Ovary (tissue), 9 donors: ENCODE measurements around the gene ZNF365. TPM values are rescaled to one million over a fixed set of nuclear protein-coding genes. Genes with fewer than 3 reads are reported as not detected.

Experiments
- DNase-seq, 5 donors: peaks; one replicate each; pipeline ENCODE4 v3.0.0-alpha.2; 2019 to 2020
- H3K27ac ChIP-seq, 2 donors: fragments of 200-600 bp; one replicate each; pipeline versions ENCODE4 v1.5.1 to v1.8.0; 2019 to 2022
- H3K27me3 ChIP-seq: fragments of 200-600 bp; one replicate; pipeline ENCODE4 v1.8.0; 2022
- H3K36me3 ChIP-seq: fragments of 200-600 bp; sonication (generic); one replicate; pipeline ENCODE4 v1.5.1; 2019
- H3K4me1 ChIP-seq: one replicate; pipeline ENCODE4 v1.8.1; 2013; ENCODE audit warnings: mild to moderate bottlenecking, moderate library complexity; ENCODE audit not compliant: insufficient read depth
- H3K4me3 ChIP-seq: fragments of 200-600 bp; sonication (generic); one replicate; pipeline ENCODE4 v1.5.1; 2017
- H3K9me3 ChIP-seq, 2 donors: fragments of 200-600 bp in 1 of 2; sonication (generic) in 1 of 2; one replicate each; pipeline versions ENCODE4 v1.5.1 to v1.8.1; 2013 to 2019; ENCODE audit warnings: mild to moderate bottlenecking in 1 of 2, moderate library complexity in 1 of 2
- EP300 ChIP-seq: sonication (generic); formaldehyde crosslinking; IDR thresholded peaks from one replicate; pipeline ENCODE4 v1.6.1; 2017; ENCODE audit warnings: antibody characterized with exemption
- POLR2A ChIP-seq: fragments of 450-650 bp; IDR thresholded peaks from one replicate; pipeline ENCODE4 v1.6.1; 2017; ENCODE audit warnings: antibody characterized with exemption, mild to moderate bottlenecking, moderate library complexity
- WGBS, 3 donors: extraction: QIAGEN DNeasy Blood & Tissue Kit in 1 of 3; methylation state at CpG; one replicate each; pipeline versions ENCODE4 v1.1.5 to v1.1.7; 2013 to 2017; 5-methylcytosine and 5-hydroxymethylcytosine counted together
- intact Hi-C, 4 donors: fragments of 100-400 bp; cut with DNase I; formaldehyde crosslinking; loops; one replicate each; pipeline versions ENCODE4 v1.11.0 to v1.15.1; 2022 to 2023
- polyA plus RNA-seq, 2 donors: library from polyadenylated mRNA; stranded (reverse); fragments of 200-250 nt in 1 of 2; fragments of 350-450 nt in 1 of 2; fragmentation: Illumina TruSeq in 1 of 2; extraction: RNeasy Lipid Tissue Mini Kit (QIAGEN cat#74804) in 1 of 2; gene quantifications; one replicate each; pipeline ENCODE4 v1.2.3, GENCODE V29; 2013 to 2014
- total RNA-seq, 7 donors: library from RNA; depleted of rRNA in 2 of 7; stranded (reverse); fragments of >200 nt in 2 of 7; fragmentation: NEBNext Ultra II Directional in 3 of 7; extraction: Animal tissue kit (Norgen Biotek cat#: 25700) in 3 of 7; gene quantifications; one replicate each; pipeline versions ENCODE4 v1.1.0 to v1.2.4, GENCODE V29; 2016 to 2023
- TF ChIP-seq, protein P1 (sequence below), 3 donors: fragments of 450-650 bp in 2 of 3; fragments of 200-600 bp in 1 of 3; IDR thresholded peaks; one replicate each; pipeline versions ENCODE4 v1.5.1 to v1.8.0; 2016 to 2022; ENCODE audit warnings: antibody characterized with exemption in 3 of 3, mild to moderate bottlenecking in 1 of 3
- donor health status: DM: no; HTN: no; CAD: no; lungs with moderate emphysema.
- donor health status: DM: no; HTN: no; CAD: no.
- donor health status: Bipolar disorder and iron deficiency.
- donor health status: DM: yes; HTN: yes; CAD: no.
- donor health status: DM: no; HTN: no; CAD: no.
- donor health status: DM: yes; HTN: yes; CAD: no.

Gene ZNF365
- total and polyA plus RNA-seq, 9 donors, result 0.16 to 1.6 (median 0.45) TPM

DNA sequence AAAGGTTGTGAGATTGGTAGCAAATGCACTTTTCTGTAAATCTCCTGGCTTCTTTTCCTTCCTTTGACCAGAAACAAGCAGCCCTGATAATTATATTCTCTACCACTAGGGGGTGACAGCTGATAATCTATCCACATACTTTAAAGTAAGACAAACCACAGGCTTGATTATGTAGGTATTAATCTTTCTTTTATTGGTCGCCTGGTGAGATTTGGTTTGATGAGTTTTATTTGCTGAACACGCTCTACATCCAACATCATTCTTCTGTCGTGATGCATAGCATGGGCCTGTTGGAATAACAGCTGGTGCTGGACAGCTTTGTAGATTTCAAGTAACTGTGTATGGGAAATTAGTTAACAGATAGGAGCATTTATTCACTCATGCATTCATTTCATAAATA is 63.5 kb downstream of the ZNF365 start:
- intact Hi-C loops, result loop anchor here in 1 of 4 donors (5.0 kb wide), 1 partner anchor 720 kb away; no protein-coding TSS in a partner anchor
- H3K4me1 ChIP-seq, result no peaks in the 10 kb centered on the region
- TF ChIP-seq EP300, result no peak
- TF ChIP-seq POLR2A, result no peak
- TF ChIP-seq, protein P1, sequence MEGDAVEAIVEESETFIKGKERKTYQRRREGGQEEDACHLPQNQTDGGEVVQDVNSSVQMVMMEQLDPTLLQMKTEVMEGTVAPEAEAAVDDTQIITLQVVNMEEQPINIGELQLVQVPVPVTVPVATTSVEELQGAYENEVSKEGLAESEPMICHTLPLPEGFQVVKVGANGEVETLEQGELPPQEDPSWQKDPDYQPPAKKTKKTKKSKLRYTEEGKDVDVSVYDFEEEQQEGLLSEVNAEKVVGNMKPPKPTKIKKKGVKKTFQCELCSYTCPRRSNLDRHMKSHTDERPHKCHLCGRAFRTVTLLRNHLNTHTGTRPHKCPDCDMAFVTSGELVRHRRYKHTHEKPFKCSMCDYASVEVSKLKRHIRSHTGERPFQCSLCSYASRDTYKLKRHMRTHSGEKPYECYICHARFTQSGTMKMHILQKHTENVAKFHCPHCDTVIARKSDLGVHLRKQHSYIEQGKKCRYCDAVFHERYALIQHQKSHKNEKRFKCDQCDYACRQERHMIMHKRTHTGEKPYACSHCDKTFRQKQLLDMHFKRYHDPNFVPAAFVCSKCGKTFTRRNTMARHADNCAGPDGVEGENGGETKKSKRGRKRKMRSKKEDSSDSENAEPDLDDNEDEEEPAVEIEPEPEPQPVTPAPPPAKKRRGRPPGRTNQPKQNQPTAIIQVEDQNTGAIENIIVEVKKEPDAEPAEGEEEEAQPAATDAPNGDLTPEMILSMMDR (IDR thresholded peaks at IDR 0.05), result peak; percentile 37 to 73 (median 73)
- 1 to 5% (median 5%) methylated on average over 3 of the region's 3 CpGs for WGBS, 3 donors
- H3K9me3 ChIP-seq, result no peaks in the 10 kb centered on the region
- H3K4me3 ChIP-seq, result no peak overlapping the region
- H3K27ac ChIP-seq, result no peak overlapping the region
- H3K27me3 ChIP-seq, result no peaks in the 10 kb centered on the region
- no peaks in the 10 kb centered on the region for H3K36me3 ChIP-seq
- DNase-seq, result no peak

DNA sequence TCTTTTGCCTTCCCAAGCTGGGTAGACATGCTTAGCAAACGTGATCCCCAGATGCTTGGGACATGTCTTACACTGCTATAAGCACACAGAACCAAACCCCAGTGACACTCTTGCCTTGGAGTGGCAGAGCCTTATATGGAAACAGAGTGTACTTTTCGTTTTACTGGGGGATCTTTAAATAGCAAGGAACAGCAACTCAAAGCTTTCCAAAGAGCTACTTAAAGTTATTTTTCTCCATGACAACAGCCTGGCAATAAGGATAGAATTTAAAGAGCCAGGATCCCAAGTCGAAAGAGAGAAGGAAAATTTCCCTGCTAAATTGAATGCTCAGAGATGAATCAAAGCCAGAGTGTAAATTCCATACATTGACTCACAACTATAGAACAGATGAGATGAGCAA is 67.8 kb downstream of the ZNF365 start:
- intact Hi-C loops, result no loop called here
- no peaks in the 10 kb centered on the region for H3K4me1 ChIP-seq
- H3K4me3 ChIP-seq, result no peak overlapping the region
- no peaks in the 10 kb centered on the region for H3K9me3 ChIP-seq
- no peaks in the 10 kb centered on the region for H3K27me3 ChIP-seq
- 62 to 66% (median 63%) methylated on average over 3 of the region's 3 CpGs for WGBS, 3 donors
- H3K27ac ChIP-seq, result no peak overlapping the region
- TF ChIP-seq EP300, result no peak
- DNase-seq, result no peak
- no peaks in the 10 kb centered on the region for H3K36me3 ChIP-seq

DNA sequence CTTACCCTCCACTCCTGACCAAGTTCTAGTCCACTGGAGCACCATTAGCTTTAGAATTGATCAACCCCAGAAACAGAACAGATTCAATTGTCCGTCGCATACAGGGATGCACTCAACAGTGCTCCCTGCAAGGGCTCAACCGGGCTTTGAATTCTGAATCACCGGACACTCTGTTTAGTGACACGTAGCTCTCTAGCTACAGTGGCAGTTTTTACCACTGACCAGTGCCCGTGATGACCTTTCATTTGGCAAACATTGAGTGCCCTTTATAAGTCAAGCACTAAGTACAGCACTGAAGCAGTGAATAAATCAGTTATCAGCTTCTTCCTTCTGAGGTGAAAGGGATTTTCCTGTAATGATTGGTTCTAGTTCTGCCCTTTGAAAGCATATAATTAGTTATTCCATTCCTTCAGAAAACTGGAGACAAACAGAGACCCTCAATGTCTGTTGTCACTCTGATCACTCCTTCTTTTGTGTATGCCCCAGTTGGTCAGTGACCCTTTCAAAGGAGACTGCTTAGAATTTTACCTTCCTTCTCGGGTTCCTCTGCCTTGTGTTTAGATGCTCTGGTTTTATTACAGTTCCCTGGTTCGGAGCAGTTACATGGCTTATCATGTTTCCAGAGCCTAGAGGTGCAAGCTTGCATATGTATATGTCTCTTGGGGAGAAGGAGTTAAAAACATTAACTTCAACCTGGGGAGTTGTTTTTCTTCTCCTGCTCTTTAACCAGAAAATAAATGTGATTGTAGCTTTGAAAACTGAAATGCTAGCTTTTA is 68.9 kb downstream of the ZNF365 start:
- Histone ChIP-seq H3K4me1 (no peaks in the 10 kb centered on the region), H3K27me3 (no peaks in the 10 kb centered on the region), H3K36me3 (no peaks in the 10 kb centered on the region), H3K4me3 (no peak overlapping the region), H3K27ac (no peak overlapping the region), H3K9me3 (no peaks in the 10 kb centered on the region)
- no peak for TF ChIP-seq POLR2A
- TF ChIP-seq, protein P1 (IDR thresholded peaks at IDR 0.05), result no peak
- no peak for TF ChIP-seq EP300
- intact Hi-C loops, result no loop called here
- 93 to 95% (median 94%) methylated on average over 8 of the region's 8 CpGs for WGBS, 3 donors
- DNase-seq, result no peak

DNA sequence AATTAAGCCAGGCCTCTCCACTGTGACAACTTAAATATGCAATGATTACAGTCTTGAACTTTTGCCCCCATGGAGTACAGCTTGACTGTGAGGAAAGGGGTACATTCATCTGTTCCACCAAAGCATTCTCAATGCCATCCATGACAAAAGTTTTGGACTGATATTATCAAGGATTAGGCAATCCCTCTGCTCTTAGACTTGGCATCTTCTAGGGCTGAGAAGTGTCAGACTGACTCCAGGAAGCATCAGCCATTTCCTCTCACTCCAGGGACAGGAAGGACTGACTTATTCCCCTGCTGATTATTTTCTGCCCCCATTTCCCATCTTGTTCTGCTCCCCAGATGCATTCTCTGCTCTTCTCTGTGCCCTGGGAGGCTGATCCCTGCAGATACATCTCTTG is 69.7 kb downstream of the ZNF365 start:
- TF ChIP-seq, protein P1 (IDR thresholded peaks at IDR 0.05), result no peak
- TF ChIP-seq POLR2A, result no peak
- no peak for TF ChIP-seq EP300
- Histone ChIP-seq H3K27ac (no peak overlapping the region), H3K27me3 (no peaks in the 10 kb centered on the region), H3K4me1 (no peaks in the 10 kb centered on the region), H3K9me3 (no peaks in the 10 kb centered on the region), H3K36me3 (no peaks in the 10 kb centered on the region), H3K4me3 (no peak overlapping the region)
- intact Hi-C loops, result no loop called here
- DNase-seq, result no peak

DNA sequence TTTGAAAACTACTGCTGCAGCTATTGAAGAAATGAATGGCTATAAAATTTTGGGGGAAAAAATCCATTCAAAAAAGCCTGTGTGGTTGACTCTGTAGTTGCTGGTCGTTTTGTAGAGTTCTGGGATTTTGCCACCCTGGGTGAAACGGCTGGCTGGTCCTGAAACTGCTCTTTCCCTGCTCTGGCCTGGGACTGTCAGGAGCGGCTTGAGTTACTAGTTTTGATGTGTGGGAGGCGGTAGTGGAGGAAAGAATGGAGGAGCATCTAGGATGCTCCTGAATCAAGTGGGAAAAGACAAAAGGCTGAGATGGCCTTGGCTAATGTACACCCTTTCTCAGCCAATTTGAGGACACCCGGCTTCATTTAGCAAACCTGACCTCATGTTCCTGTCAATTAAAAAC is 72.5 kb downstream of the ZNF365 start:
- no peak for DNase-seq
- Histone ChIP-seq H3K36me3 (no peaks in the 10 kb centered on the region), H3K4me1 (no peaks in the 10 kb centered on the region), H3K27ac (no peak overlapping the region), H3K9me3 (no peaks in the 10 kb centered on the region), H3K4me3 (no peak overlapping the region), H3K27me3 (no peaks in the 10 kb centered on the region)
- TF ChIP-seq EP300 (no peak), POLR2A (no peak)
- TF ChIP-seq, protein P1 (IDR thresholded peaks at IDR 0.05), result no peak
- WGBS, 3 donors, result 37 to 48% (median 39%) methylated on average over 5 of the region's 5 CpGs
- intact Hi-C loops, result no loop called here
